ENCODE measurements around the gene HMCN2.
A peak's percentile ranks its signal among the peaks of the same experiment; 100 is the strongest.

HMCN2 gene

GRCh38 chr9:130470269-130470668 lies 204.7 kb downstream of the HMCN2 start:
- peaks cover 0 to 79% (median 7%) of the 10 kb centered on the region in 11 experiments; a peak in 12 of 22 replicates for H4K20me1 ChIP-seq
- H3K4me3 ChIP-seq, result no peak overlapping the region
- no peak overlapping the region for H3K27ac ChIP-seq
- no peaks in the 10 kb centered on the region for H3K9me3 ChIP-seq (replicated peaks in 1 of 11)
- H3K4me1 ChIP-seq, result peaks cover 0 to 17% (median 0%) of the 10 kb centered on the region in 10 experiments; a peak in 3 of 20 replicates
- no peak for TF ChIP-seq Cebpa-rat (IDR thresholded peaks at IDR 0.05)
- H3K27me3 ChIP-seq, result no peaks in the 10 kb centered on the region
- H3K36me3 ChIP-seq, result peaks cover 19 to 94% (median 38%) of the 10 kb centered on the region in 11 experiments; a peak in 21 of 22 replicates
- H3K9ac ChIP-seq, result no peak overlapping the region
- no peak overlapping the region for H3K4me2 ChIP-seq

- peaks cover 13 to 94% (median 31%) of the 10 kb centered on the region in 11 experiments; a peak in 20 of 22 replicates for H3K36me3 ChIP-seq
- H3K4me3 ChIP-seq, result no peak overlapping the region
- H3K9me3 ChIP-seq (replicated peaks in 1 of 11), result no peaks in the 10 kb centered on the region
- no peaks in the 10 kb centered on the region for H3K27me3 ChIP-seq
- no peak for TF ChIP-seq Cebpa-rat (IDR thresholded peaks at IDR 0.05)
- no peak overlapping the region; a peak in 1 of 22 replicates for H3K9ac ChIP-seq
- no peak overlapping the region for H3K27ac ChIP-seq
- H3K4me2 ChIP-seq, result no peak overlapping the region
- peaks cover 0 to 17% (median 0%) of the 10 kb centered on the region in 10 experiments; a peak in 3 of 20 replicates for H3K4me1 ChIP-seq
- peaks cover 0 to 75% (median 7%) of the 10 kb centered on the region in 11 experiments; a peak in 13 of 22 replicates for H4K20me1 ChIP-seq
These were observed 205.4 kb downstream of the HMCN2 start for GRCh38 chr9:130470950-130471349.

- Histone ChIP-seq H3K9me3 (replicated peaks in 1 of 11) (no peaks in the 10 kb centered on the region), H3K9ac (peak overlapping the region in 1 of 11 experiments; percentile 15; a peak in 1 of 22 replicates), H4K20me1 (peaks cover 0 to 70% (median 7%) of the 10 kb centered on the region in 11 experiments; a peak in 13 of 22 replicates)
These were observed 206.0 kb downstream of the HMCN2 start for GRCh38 chr9:130471411-130472183.

DNA sequence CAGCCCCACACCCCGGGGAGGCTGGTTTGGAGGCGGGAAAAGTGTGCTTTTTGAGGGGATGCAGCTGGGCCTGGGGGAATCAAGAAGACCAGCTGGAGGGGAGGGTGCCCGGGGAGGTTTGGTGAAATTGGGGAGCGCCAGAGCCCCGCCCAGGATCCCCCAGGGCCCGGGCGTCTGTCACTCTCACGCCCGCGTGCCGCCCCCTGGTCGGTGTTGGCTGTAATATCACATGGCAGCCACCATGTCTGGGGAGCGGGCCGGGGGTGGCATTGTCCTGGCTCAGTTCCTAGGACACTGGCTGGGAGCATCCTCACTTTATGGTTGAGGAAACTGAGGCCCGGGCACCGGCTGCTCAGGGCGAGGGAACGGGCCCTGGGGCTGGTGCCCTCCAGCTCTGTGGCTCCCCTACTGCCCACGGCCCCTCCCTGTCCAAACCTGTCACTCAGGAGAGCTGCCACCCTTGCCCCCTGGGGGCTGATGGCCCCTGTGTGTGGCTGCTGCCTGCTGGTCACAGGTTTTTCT lies 206.7 kb downstream of the HMCN2 start:
- H3K9me3 ChIP-seq (replicated peaks in 1 of 11), result no peaks in the 10 kb centered on the region
- H4K20me1 ChIP-seq, result peaks cover 0 to 63% (median 7%) of the 10 kb centered on the region in 11 experiments; a peak in 12 of 22 replicates
- no peaks in the 10 kb centered on the region for H3K27me3 ChIP-seq
- peaks cover 10 to 94% (median 32%) of the 10 kb centered on the region in 11 experiments; a peak in 18 of 22 replicates for H3K36me3 ChIP-seq
- no peak overlapping the region for H3K4me3 ChIP-seq
- H3K27ac ChIP-seq, result no peak overlapping the region
- H3K4me1 ChIP-seq, result peaks cover 0 to 17% (median 0%) of the 10 kb centered on the region in 10 experiments; a peak in 3 of 20 replicates
- peak overlapping the region in 1 of 11 experiments; percentile 15; a peak in 1 of 22 replicates for H3K9ac ChIP-seq
- no peak for TF ChIP-seq Cebpa-rat (IDR thresholded peaks at IDR 0.05)
- peak overlapping the region in 1 of 11 experiments; percentile 20; a peak in 1 of 22 replicates for H3K4me2 ChIP-seq

More at GRCh38 chr9:130471411-130472183, 206.0 kb downstream of the HMCN2 start:
- Histone ChIP-seq H3K4me3 (no peak overlapping the region), H3K36me3 (peaks cover 10 to 94% (median 29%) of the 10 kb centered on the region in 11 experiments; a peak in 18 of 22 replicates), H3K27me3 (no peaks in the 10 kb centered on the region), H3K4me2 (0 out of 22 replicates have a peak overlapping the region, but pooled peaks of 1 of the 11 experiments have one; percentile 20), H3K27ac (no peak overlapping the region), H3K4me1 (peaks cover 0 to 17% (median 0%) of the 10 kb centered on the region in 10 experiments; a peak in 3 of 20 replicates)
- no peak for TF ChIP-seq Cebpa-rat (IDR thresholded peaks at IDR 0.05)

DNA sequence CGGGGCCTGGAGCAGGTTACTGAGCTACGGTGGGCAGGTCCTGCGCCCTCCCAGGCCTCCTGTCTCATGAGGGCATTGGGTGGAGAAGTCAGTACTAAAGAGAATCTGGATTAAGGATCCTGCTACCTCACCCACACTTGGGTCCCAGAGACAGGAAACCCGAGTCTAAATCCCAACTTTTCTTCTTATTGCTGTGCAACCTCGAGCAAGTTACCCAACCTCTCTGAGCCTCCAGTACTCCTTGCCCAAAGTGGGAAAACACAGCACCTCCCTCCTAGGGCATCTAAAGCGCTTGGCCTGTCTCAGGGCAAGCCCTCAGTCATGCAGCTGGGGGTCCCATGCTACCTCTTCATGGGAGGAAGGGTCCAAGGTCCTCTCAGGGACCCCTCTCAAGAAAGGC lies 207.4 kb downstream of the HMCN2 start:
- Histone ChIP-seq H3K4me3 (no peak overlapping the region), H3K9me3 (replicated peaks in 1 of 11) (no peaks in the 10 kb centered on the region), H3K27me3 (no peaks in the 10 kb centered on the region), H3K4me1 (peaks cover 0 to 17% (median 0%) of the 10 kb centered on the region in 10 experiments; a peak in 3 of 20 replicates), H4K20me1 (peaks cover 0 to 68% (median 7%) of the 10 kb centered on the region in 11 experiments; a peak in 12 of 22 replicates), H3K36me3 (peaks cover 10 to 94% (median 37%) of the 10 kb centered on the region in 11 experiments; a peak in 19 of 22 replicates), H3K9ac (no peak overlapping the region), H3K4me2 (no peak overlapping the region), H3K27ac (no peak overlapping the region)
- TF ChIP-seq Cebpa-rat (IDR thresholded peaks at IDR 0.05), result no peak

DNA sequence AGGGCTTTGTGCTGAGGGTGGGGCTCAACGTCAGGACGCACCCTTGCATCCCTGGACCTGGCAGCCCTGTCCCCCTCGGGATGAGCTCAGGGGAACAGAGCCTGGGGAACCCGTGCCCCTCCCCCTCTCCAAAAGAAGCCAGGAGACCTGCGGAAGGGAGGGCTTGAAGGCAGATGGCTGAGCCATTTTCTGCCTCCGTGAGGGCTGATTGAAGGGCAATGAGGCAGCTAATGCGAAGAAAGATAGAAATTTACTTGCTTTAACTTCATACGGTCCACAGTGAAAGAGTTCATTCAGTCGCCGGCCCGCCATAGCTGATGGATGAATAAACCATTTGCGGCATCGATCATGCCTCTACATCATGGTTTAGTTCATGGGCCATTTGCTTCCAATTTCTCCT lies 208.0 kb downstream of the HMCN2 start:
- H3K4me1 ChIP-seq, result peaks cover 0 to 17% (median 0%) of the 10 kb centered on the region in 10 experiments; a peak in 3 of 20 replicates
- no peak overlapping the region for H3K4me2 ChIP-seq
- no peak for TF ChIP-seq Cebpa-rat (IDR thresholded peaks at IDR 0.05)
- peaks cover 10 to 94% (median 34%) of the 10 kb centered on the region in 11 experiments; a peak in 19 of 22 replicates for H3K36me3 ChIP-seq
- H3K9ac ChIP-seq, result no peak overlapping the region
- H3K4me3 ChIP-seq, result no peak overlapping the region
- no peak overlapping the region for H3K27ac ChIP-seq
- H4K20me1 ChIP-seq, result peaks cover 0 to 70% (median 7%) of the 10 kb centered on the region in 11 experiments; a peak in 12 of 22 replicates
- H3K9me3 ChIP-seq (replicated peaks in 1 of 11), result no peaks in the 10 kb centered on the region
- no peaks in the 10 kb centered on the region for H3K27me3 ChIP-seq

DNA sequence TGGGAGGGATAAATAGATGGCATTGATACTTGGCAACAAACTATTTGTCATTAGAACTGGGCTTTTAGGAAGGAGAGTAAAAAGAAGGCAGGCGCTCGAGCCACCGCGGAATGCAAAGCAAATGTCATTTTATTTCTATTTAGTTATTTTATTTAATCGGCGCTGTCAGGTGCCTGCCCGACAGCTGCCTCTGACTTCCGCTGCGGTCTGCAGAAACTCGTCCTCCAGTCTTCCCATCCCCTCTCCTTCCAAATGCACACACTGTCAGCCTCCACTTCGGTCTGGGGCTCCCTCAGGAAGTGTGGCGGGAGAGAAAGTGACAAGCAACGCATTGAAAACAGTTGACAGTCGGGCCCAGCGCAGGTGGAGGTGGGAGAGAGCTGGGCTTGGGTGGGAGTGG lies 208.5 kb downstream of the HMCN2 start:
- Histone ChIP-seq H3K27ac (no peak overlapping the region), H3K4me2 (no peak overlapping the region), H3K4me3 (no peak overlapping the region), H3K9me3 (replicated peaks in 1 of 11) (no peaks in the 10 kb centered on the region), H3K27me3 (no peaks in the 10 kb centered on the region), H3K9ac (no peak overlapping the region), H4K20me1 (peaks cover 0 to 64% (median 7%) of the 10 kb centered on the region in 11 experiments; a peak in 12 of 22 replicates), H3K4me1 (peaks cover 0 to 17% (median 0%) of the 10 kb centered on the region in 10 experiments; a peak in 3 of 20 replicates), H3K36me3 (peaks cover 10 to 90% (median 33%) of the 10 kb centered on the region in 11 experiments; a peak in 19 of 22 replicates)
- no peak for TF ChIP-seq Cebpa-rat (IDR thresholded peaks at IDR 0.05)

- Histone ChIP-seq H3K9ac (no peak overlapping the region), H3K4me2 (no peak overlapping the region), H3K36me3 (peaks cover 19 to 91% (median 34%) of the 10 kb centered on the region in 11 experiments; a peak in 18 of 22 replicates), H4K20me1 (peaks cover 0 to 65% (median 7%) of the 10 kb centered on the region in 11 experiments; a peak in 13 of 22 replicates), H3K27ac (no peak overlapping the region), H3K27me3 (peaks cover 0 to 6% (median 3%) of the 10 kb centered on the region in 11 experiments; a peak in 9 of 22 replicates), H3K4me3 (no peak overlapping the region), H3K9me3 (replicated peaks in 1 of 11) (no peaks in the 10 kb centered on the region), H3K4me1 (peaks cover 0 to 13% (median 0%) of the 10 kb centered on the region in 10 experiments; a peak in 3 of 20 replicates)
- no peak for TF ChIP-seq Cebpa-rat (IDR thresholded peaks at IDR 0.05)
These were observed 210.7 kb downstream of the HMCN2 start for GRCh38 chr9:130476151-130476730.
